ENCODE measurements around the gene TACC3. TPM values are rescaled to one million over a fixed set of nuclear protein-coding genes. Genes with fewer than 3 reads are reported as not detected.

TACC3 gene
- total and polyA plus RNA-seq, 2 of the 8 experiments (the other 6 are each of a cell fraction or from before 2014, with no cell fraction given), result 73.8 to 148 TPM

- DNase-seq (ENCODE audit: low read depth in 1 of 2, low spot score in 2 of 2) (no peak), FAIRE-seq (no peak)
- Histone ChIP-seq H3K14ac (ENCODE audit: insufficient read length) (no peak overlapping the region), H2BK15ac (ENCODE audit: low read length) (peak overlapping the region; percentile 95; the same call in 1 of the 2 replicates), H3K18ac (ENCODE audit: extremely low read depth, low read length) (peak overlapping the region; percentile 71), H3K23me2 (ENCODE audit: low read depth, low read length) (no peaks in the 10 kb centered on the region), H4K8ac (ENCODE audit: extremely low read depth, insufficient read depth, low read length) (no peak overlapping the region), H3K27me3 (replicated peaks in 1 of 4; ENCODE audit: control insufficient read depth in 3 of 4, extremely low read depth in 1 of 4, insufficient read depth in 3 of 4, low read length in 3 of 4) (no peaks in the 10 kb centered on the region), H4K5ac (ENCODE audit: insufficient read length, low read depth, low read length) (no peak overlapping the region), H3K4me3 (ENCODE audit: extremely low read depth in 1 of 4, insufficient read depth in 2 of 4, low read depth in 3 of 4, low read length in 4 of 4) (no peak overlapping the region), H3K9ac (replicated peaks in 1 of 4; ENCODE audit: extremely low read depth in 1 of 4, low read depth in 3 of 4, low read length in 3 of 4) (no peak overlapping the region), H2BK20ac (ENCODE audit: low read length) (peak overlapping the region; percentile 75; the same call in 1 of the 2 replicates), H3K4me1 (replicated peaks in 1 of 4; ENCODE audit: control insufficient read depth in 3 of 4, insufficient read depth in 4 of 4, low read length in 3 of 4) (peaks cover 0 to 36% (median 24%) of the 10 kb centered on the region in 4 experiments; a peak in 6 of 7 replicates), H2AK5ac (ENCODE audit: low read depth, low read length) (peak overlapping the region; percentile 93; the same call in 1 of the 2 replicates), H3K79me2 (ENCODE audit: control insufficient read depth in 1 of 2, insufficient read depth in 2 of 2, low read length in 2 of 2) (no peaks in the 10 kb centered on the region), H3K36me3 (ENCODE audit: control insufficient read depth in 2 of 4, insufficient read depth in 4 of 4, low read length in 3 of 4) (no peaks in the 10 kb centered on the region), H3K27ac (ENCODE audit: low read depth, low read length) (no peak overlapping the region), H2BK12ac (ENCODE audit: low read depth, low read length) (peak overlapping the region; percentile 99; the same call in 1 of the 2 replicates), H4K20me1 (replicated peaks in 1 of 2; ENCODE audit: control insufficient read depth in 1 of 2, insufficient read depth in 2 of 2, low read length in 2 of 2) (peaks cover 0 to 2% of the 10 kb centered on the region in 2 experiments), H3K23ac (ENCODE audit: insufficient read length) (no peak overlapping the region), H3K4ac (replicated peaks; ENCODE audit: insufficient read length, low read depth, low read length) (peak overlapping the region; percentile 83), H2BK5ac (ENCODE audit: low read depth, low read length) (peak overlapping the region; percentile 82; the same call in 1 of the 2 replicates), H2AFZ (ENCODE audit: low read length) (no peak overlapping the region), H3K9me3 (ENCODE audit: insufficient read depth in 2 of 2, low read depth in 1 of 2, low read length in 1 of 2) (no peaks in the 10 kb centered on the region), H4K91ac (replicated peaks; ENCODE audit: insufficient read length, low read length) (peak overlapping the region; percentile 81), H2BK120ac (replicated peaks; ENCODE audit: low read depth, low read length) (peak overlapping the region; percentile 95), H3K79me1 (ENCODE audit: low read depth, low read length) (no peaks in the 10 kb centered on the region; the same call in 1 of the 2 replicates), H3K56ac (replicated peaks; ENCODE audit: insufficient read length, low read depth, low read length) (no peak overlapping the region), H3K4me2 (ENCODE audit: insufficient read depth in 1 of 2, low read depth in 2 of 2, low read length in 2 of 2) (no peak overlapping the region)
- POLR2A ChIA-PET (ENCODE audit: partially characterized antibody), result interaction anchor here (1.3 to 17.2 kb wide), 5 partner anchors 7 to 25 kb away, joined by 3 to 170 read pairs (median 11); partner anchors contain the start of gene FGFR3
- CTCF ChIA-PET (ENCODE audit: partially characterized antibody), result interaction anchor here (0.9 to 71.2 kb wide), 4 partner anchors 11 to 198 kb away, joined by 3 to 2507 read pairs (median 1255); partner anchors contain the start of gene FGFR3
- TF ChIP-seq SIN3A (conservative IDR thresholded peaks at IDR 0.05 in 1 of 2, IDR thresholded peaks at IDR 0.05 in 1 of 2; ENCODE audit: low read depth in 1 of 2, low read length in 2 of 2), result no peak
- no peak for TF ChIP-seq PHF8 (conservative IDR thresholded peaks at IDR 0.05; ENCODE audit: low read depth, low read length)
- 0 out of 2 replicates have a peak, but pooled peaks have one; percentile 36 for TF ChIP-seq GABPA (IDR thresholded peaks at IDR 0.05; ENCODE audit: borderline replicate concordance, insufficient read depth, low read length)
- no peak for TF ChIP-seq GTF2F1 (IDR thresholded peaks at IDR 0.05; ENCODE audit: borderline replicate concordance, low read depth, low read length)
- TF ChIP-seq SAP30 (IDR thresholded peaks at IDR 0.05; ENCODE audit: insufficient read depth, insufficient replicate concordance, low read length), result no peak
- no peak for TF ChIP-seq EZH2 (IDR thresholded peaks at IDR 0.05; ENCODE audit: low read depth, low read length, severe bottlenecking)
- TF ChIP-seq BCL11A (IDR thresholded peaks at IDR 0.05; ENCODE audit: low read depth in 2 of 2, low read length in 2 of 2), result no peak
- no peak for TF ChIP-seq JUN (IDR thresholded peaks at IDR 0.05; ENCODE audit: low read depth, low read length)
- no peak for TF ChIP-seq CREB1 (IDR thresholded peaks at IDR 0.05)
- WGBS, 2 experiments (ENCODE audit: extremely low coverage in 1 of 2, insufficient coverage in 1 of 2, insufficient read length in 1 of 2, insufficient replicate concordance in 2 of 2, low coverage in 1 of 2, low lambda C conversion rate in 2 of 2, missing lambda C conversion rate in 1 of 2), result 89% methylated on average over 23 of the region's 23 CpGs; no CpG with 5 or more reads in 1 of the 2 experiments
These were observed 54.6 kb downstream of the TACC3 start for GRCh38 chr4:1775731-1776500.
